Psoas muscle (tissue), 8 donors: ENCODE measurements around the gene KRT84. TPM values are rescaled to one million over a fixed set of nuclear protein-coding genes. Genes with fewer than 3 reads are reported as not detected.

Experiments used
- ATAC-seq, 4 donors: fragments of 200-7000 bp; cut with Tn5 transposase; one replicate each; pipeline ENCODE4 v1.9.1; 2020; ENCODE audit warnings: moderate library complexity in 3 of 4, mild to moderate bottlenecking in 2 of 4
- DNase-seq, 2 donors: peaks; one replicate each; pipeline ENCODE4 v3.0.0-alpha.2; 2020
- H3K27ac ChIP-seq: fragments of 200-600 bp; one replicate; pipeline ENCODE4 v1.8.0; 2022
- H3K27me3 ChIP-seq, 3 donors: fragments of 200-600 bp in 1 of 3; one replicate each; pipeline versions ENCODE4 v1.6.1 to v1.8.0; 2013 to 2022; ENCODE audit warnings: low read length in 2 of 3, mild to moderate bottlenecking in 2 of 3, moderate library complexity in 1 of 3; ENCODE audit not compliant: insufficient read depth in 3 of 3
- H3K36me3 ChIP-seq, 2 donors: fragments of 200-600 bp in 1 of 2; one replicate each; pipeline versions ENCODE4 v1.6.1 to v1.8.0; 2013 to 2022; ENCODE audit warnings: low read depth in 1 of 2, mild to moderate bottlenecking in 1 of 2, moderate library complexity in 1 of 2; ENCODE audit not compliant: insufficient read depth in 1 of 2
- H3K4me1 ChIP-seq: fragments of 200-600 bp; one replicate; pipeline ENCODE4 v1.8.0; 2022
- H3K4me3 ChIP-seq: fragments of 200-600 bp; one replicate; pipeline ENCODE4 v1.8.0; 2022; ENCODE audit warnings: mild to moderate bottlenecking
- H3K9me3 ChIP-seq: fragments of 200-600 bp; one replicate; pipeline ENCODE4 v1.8.0; 2022
- WGBS, 3 donors: extraction: QIAGEN DNeasy Blood & Tissue Kit; methylation state at CpG; one replicate each; pipeline versions ENCODE4 v1.1.6 to v1.1.7; 2013; 5-methylcytosine and 5-hydroxymethylcytosine counted together
- intact Hi-C, 2 donors: fragments of 100-400 bp; cut with DNase I; formaldehyde crosslinking; loops; one replicate each; pipeline versions ENCODE4 v1.11.0 to v1.14.2; 2022
- polyA plus RNA-seq, 3 donors: library from polyadenylated mRNA; stranded (reverse); fragments of 200-250 nt; gene quantifications; one replicate each; pipeline ENCODE4 v1.2.3, GENCODE V29; 2013
- total RNA-seq, 4 donors: library from RNA; stranded (reverse); fragmentation: NEBNext Ultra II Directional in 2 of 4; extraction: Animal tissue kit (Norgen Biotek cat#: 25700) in 2 of 4; gene quantifications; one replicate each; pipeline versions ENCODE4 v1.2.1 to v1.2.4, GENCODE V29; 2021 to 2023
- TF ChIP-seq, protein P1 (sequence below): fragments of 200-600 bp; IDR thresholded peaks from one replicate; pipeline ENCODE4 v1.8.0; 2022; ENCODE audit warnings: antibody characterized with exemption
- donor health status: healthy with polysubstance abuse.
- donor health status: DM: no; HTN: no; CAD: no; lungs with moderate emphysema.
- donor health status: Bipolar disorder and iron deficiency.
- donor health status: healthy.
- donor health status: DM: yes; HTN: yes; CAD: no.
- donor health status: DM: no; HTN: no; CAD: no.
- donor health status: DM: no; HTN: no; CAD: no.
- donor health status: DM: yes; HTN: yes; CAD: no.

Gene KRT84
- total and polyA plus RNA-seq, 7 donors: not detected

DNA sequence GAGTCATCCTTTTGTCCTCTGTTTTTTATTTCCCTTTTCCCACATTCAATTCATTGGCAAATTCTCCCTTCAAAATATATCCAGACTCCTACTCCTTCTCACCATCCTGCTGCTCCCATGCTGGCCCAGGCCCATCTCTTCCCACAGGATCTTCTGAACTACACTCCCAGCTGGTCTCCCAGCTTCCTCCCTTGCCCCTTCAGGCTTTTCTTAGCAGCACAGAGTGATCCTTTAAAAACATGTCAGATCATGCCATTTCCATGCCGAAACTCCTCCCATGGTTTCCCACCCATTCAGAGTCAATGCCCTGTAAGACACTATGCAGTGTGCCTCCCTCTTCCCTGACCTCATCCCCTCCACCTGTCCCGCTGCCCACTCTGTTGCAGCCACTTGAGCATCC lies 2.4 kb upstream of the KRT84 start:
- TF ChIP-seq, protein P1, sequence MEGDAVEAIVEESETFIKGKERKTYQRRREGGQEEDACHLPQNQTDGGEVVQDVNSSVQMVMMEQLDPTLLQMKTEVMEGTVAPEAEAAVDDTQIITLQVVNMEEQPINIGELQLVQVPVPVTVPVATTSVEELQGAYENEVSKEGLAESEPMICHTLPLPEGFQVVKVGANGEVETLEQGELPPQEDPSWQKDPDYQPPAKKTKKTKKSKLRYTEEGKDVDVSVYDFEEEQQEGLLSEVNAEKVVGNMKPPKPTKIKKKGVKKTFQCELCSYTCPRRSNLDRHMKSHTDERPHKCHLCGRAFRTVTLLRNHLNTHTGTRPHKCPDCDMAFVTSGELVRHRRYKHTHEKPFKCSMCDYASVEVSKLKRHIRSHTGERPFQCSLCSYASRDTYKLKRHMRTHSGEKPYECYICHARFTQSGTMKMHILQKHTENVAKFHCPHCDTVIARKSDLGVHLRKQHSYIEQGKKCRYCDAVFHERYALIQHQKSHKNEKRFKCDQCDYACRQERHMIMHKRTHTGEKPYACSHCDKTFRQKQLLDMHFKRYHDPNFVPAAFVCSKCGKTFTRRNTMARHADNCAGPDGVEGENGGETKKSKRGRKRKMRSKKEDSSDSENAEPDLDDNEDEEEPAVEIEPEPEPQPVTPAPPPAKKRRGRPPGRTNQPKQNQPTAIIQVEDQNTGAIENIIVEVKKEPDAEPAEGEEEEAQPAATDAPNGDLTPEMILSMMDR: no peak
- WGBS, 3 donors: 90 to 92% (median 91%) methylated on average over 2 of the region's 2 CpGs
- intact Hi-C loops: no loop called here

DNA sequence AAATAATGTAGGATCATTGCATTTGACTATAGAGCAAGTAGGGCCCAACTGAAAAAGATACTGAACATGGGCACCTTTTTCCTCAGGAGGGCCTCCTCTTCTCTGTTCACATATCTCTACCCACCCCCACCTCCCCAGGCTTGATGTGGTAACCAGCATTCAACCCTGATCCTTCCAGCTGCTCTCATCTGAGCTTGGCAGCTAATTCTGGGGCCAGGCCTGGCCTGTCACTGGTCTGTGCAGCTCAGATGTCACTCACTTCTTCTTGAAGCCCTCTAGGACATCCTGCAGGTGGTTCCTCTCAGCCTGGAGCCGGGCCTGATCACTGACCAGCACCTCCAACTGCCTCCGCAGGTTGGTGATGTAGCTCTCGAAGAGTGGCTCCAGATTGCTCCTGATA lies 2.1 kb downstream of the KRT84 start:
- no peaks in the 10 kb centered on the region for H3K9me3 ChIP-seq
- H3K27me3 ChIP-seq: peaks cover 0 to 5% (median 0%) of the 10 kb centered on the region in 3 donors
- H3K4me1 ChIP-seq: no peaks in the 10 kb centered on the region
- H3K27ac ChIP-seq: no peak overlapping the region
- no peak overlapping the region for H3K4me3 ChIP-seq
- 93 to 96% (median 94%) methylated on average over 3 of the region's 3 CpGs for WGBS, 3 donors
- intact Hi-C loops: no loop called here
- TF ChIP-seq, protein P1: no peak
- no peaks in the 10 kb centered on the region for H3K36me3 ChIP-seq
- DNase-seq: no peak
- ATAC-seq: no peak

More for the DNA sequence above, 2.4 kb upstream of the KRT84 start:
- no peak overlapping the region for H3K4me3 ChIP-seq
- no peaks in the 10 kb centered on the region for H3K9me3 ChIP-seq
- H3K27me3 ChIP-seq: peaks cover 0 to 5% (median 0%) of the 10 kb centered on the region in 3 donors
- no peaks in the 10 kb centered on the region for H3K4me1 ChIP-seq
- DNase-seq (no peak), ATAC-seq (no peak)
- no peaks in the 10 kb centered on the region for H3K36me3 ChIP-seq
- H3K27ac ChIP-seq: no peak overlapping the region

DNA sequence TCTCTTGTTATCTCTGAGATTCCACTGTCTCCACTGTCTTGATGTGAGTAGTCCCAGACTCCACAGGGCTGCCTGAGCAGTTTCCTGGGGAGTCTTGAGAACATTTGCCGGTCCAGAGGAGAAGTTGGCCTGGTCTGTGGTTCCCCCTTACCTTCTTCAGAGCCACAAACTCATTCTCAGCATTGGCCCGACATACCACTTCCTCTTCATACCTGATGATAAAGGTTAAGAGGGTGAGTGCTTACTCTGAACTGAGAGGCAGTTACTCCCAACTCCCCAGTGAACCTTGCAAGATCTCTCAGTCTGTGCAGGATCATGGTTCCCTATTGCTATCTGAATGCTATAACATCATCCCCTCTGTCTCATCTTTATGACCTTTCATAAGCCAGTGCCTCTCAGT lies 2.6 kb downstream of the KRT84 start:
- Histone ChIP-seq H3K4me1 (no peaks in the 10 kb centered on the region), H3K27ac (no peak overlapping the region), H3K9me3 (no peaks in the 10 kb centered on the region), H3K27me3 (peaks cover 0 to 2% (median 0%) of the 10 kb centered on the region in 3 donors), H3K4me3 (no peak overlapping the region), H3K36me3 (no peaks in the 10 kb centered on the region)
- TF ChIP-seq, protein P1: no peak
- 81 to 95% (median 90%) methylated on average over 2 of the region's 2 CpGs for WGBS, 3 donors
- intact Hi-C loops: no loop called here
- ATAC-seq: no peak
- no peak for DNase-seq

- DNase-seq (no peak), ATAC-seq (no peak)
- intact Hi-C loops: no loop called here
Observed at GRCh38 chr12:52381206-52381605, 4.2 kb downstream of the KRT84 start.

More at GRCh38 chr12:52381206-52381605, 4.2 kb downstream of the KRT84 start:
- WGBS, 3 donors: 86 to 91% (median 87%) methylated on average over 8 of the region's 8 CpGs
- Histone ChIP-seq H3K9me3 (no peaks in the 10 kb centered on the region), H3K36me3 (no peaks in the 10 kb centered on the region), H3K4me1 (no peaks in the 10 kb centered on the region), H3K27me3 (peaks cover 0 to 5% (median 2%) of the 10 kb centered on the region in 3 donors), H3K4me3 (no peak overlapping the region), H3K27ac (no peak overlapping the region)
- TF ChIP-seq, protein P1: no peak
